Lower leg skin (tissue), 3 donors: ENCODE data around the gene KRTAP10-10.

ENCODE experiments used
- CTCF ChIP-seq, 3 donors: fragments of 450-650 bp; IDR thresholded peaks; one replicate each; pipeline ENCODE4 v1.5.1; 2016; ENCODE audit warnings: antibody characterized with exemption in 3 of 3, mild to moderate bottlenecking in 3 of 3, moderate library complexity in 2 of 3
- POLR2A ChIP-seq, 2 donors: fragments of 450-650 bp; IDR thresholded peaks; one replicate each; pipeline ENCODE4 v1.6.1; 2016 to 2017; ENCODE audit warnings: antibody characterized with exemption in 2 of 2, mild to moderate bottlenecking in 1 of 2, moderate library complexity in 1 of 2

DNA sequence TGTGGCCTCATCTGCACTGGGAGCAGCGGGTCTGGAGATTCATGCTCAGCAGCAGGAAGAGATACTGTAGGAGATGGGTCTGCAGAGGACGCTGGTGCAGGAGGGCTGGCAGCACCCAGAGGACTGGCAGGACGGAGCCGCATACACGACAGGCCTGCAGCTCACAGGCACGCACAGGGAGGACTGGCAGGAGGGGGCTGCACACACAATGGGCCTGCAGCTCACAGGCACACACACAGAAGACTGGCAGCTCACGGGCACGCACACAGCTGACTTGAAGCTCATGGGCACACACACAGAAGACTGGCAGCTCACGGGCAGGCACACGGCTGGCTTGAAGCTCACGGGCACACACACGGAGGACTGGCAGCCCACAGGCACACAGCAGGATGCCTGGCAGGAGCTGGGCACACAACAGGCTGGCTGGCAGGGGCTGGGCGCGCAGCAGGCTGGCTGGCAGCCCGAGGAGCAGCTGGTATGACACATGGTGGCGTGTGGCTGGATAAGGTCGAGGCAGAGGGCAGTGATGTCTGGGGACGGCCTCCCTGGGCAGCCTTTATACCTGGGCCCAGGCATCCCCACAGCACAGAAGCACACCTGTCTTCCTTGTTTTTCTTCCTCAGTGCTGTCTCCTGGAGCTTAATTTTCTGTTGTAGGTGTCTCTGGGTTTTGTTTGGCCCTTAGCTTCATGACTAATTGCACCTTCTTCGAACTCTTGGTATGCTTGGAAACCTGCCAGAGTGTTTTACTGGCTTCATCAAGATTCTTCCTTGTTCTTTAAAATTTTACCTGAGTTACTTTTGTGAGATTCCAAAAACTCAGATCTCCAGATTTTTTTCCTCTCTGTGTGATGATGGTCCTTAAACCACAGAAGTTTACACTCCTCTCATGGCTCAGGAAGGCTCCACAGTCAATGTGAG lies 29.5 kb downstream of the KRTAP10-10 start, which contains the start of gene KRTAP12-2:
- TF ChIP-seq CTCF (IDR thresholded peaks at IDR 0.05): no peak
- TF ChIP-seq POLR2A (IDR thresholded peaks at IDR 0.05): no peak
